Hematopoietic multipotent progenitor cell treated with erythropoietin and hydrocortisone succinate and interleukin-3 and kit ligand, for 4 days (in vitro differentiated cells): ENCODE data around the gene ACOT7.
A peak's percentile ranks its signal among the peaks of the same experiment; 100 is the strongest.

ENCODE experiments used
- DNase-seq: peaks from one replicate; pipeline ENCODE4 v3.0.0-alpha.2; 2015

The ACOT7 gene

DNA sequence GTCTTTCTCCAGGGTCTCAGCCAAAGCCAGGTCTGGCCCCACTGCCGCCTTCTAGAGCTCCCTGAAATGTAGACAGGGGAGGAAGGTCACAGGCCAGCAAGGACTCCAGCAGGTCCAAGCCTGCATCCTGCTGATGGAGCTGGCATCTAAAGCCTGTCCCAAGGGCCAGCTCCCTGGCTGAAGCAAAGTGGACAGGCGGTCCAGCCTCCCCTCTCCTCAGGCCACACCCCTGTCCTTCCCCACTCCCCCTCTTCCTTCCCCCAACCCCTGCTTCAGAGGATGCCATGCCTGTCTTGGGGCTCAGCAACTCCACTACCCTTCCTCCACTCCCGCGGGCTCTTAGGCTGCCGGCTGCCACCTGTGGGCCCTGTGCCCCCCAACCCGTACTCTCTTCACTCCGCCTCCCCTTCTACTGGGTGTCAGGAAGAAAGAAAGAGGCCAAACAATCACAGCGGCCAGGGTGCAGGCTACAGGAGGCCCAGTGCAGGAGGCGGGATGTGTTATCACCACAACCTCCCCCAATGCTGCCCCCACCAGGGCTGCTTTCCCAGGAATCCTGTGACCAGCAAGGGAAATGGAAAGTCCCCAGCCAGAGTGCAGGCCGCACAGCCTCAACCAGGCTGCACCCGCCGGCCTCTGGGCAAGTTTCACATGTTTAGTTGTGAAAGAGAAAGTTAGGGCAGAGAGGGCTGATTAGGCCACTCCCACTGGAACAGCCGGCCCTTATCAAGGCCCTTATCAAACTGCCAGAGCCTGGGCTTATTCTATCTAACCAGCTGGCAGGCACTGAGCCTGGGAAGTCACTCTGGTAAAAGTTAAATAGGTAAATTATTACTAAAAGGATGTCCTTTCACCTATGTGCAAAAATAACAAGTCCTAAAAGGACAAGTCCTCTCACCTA lies 34.1 kb downstream of the ACOT7 start:
- peak; percentile 94 for DNase-seq

DNA sequence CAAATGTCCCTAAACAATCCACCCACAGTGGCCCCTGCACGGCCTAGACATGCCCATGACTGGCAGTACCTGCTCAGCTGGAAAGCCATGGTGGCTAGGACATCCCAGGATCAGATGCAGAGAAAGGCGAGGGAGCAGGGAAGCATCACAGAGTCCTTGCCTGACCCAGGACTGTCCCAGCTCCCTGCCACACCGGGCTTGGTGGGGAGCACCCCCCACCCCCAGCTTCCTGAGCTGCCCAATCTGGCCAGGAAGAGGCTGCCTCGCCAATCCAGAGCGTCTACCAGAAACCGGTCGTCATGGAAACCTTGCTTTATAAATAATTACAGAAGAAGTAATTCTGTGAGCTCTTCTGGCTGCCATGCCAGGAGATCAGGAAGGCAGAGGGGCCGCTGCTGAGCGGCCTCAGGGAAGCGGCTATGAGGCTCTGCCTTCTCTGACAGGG lies 34.8 kb downstream of the ACOT7 start:
- peak; percentile 79 for DNase-seq

DNA sequence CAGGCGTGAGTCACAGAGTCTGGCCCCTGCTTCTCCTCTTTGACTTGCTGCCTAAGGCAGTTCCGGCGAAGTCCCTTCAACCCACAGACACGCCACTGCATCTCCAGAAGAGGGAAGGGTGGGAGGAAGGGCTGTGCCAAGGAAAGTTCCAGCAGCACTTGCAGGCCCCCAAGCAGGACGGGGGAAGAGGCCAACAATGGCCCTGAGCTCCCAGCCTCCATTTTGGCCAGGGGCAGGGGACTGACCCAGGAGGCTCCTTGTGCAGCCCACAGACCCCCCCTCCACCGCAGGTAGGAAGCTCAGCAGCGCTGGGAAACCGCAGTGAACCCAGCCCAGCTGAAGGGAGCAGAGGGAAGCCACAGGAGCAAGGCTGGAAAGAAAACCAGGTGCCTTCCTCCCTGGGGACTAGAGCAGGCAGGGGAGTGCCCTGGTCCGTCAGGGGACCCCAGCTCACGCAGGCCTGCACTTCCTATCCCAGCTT lies 35.4 kb downstream of the ACOT7 start:
- DNase-seq, result no peak

DNA sequence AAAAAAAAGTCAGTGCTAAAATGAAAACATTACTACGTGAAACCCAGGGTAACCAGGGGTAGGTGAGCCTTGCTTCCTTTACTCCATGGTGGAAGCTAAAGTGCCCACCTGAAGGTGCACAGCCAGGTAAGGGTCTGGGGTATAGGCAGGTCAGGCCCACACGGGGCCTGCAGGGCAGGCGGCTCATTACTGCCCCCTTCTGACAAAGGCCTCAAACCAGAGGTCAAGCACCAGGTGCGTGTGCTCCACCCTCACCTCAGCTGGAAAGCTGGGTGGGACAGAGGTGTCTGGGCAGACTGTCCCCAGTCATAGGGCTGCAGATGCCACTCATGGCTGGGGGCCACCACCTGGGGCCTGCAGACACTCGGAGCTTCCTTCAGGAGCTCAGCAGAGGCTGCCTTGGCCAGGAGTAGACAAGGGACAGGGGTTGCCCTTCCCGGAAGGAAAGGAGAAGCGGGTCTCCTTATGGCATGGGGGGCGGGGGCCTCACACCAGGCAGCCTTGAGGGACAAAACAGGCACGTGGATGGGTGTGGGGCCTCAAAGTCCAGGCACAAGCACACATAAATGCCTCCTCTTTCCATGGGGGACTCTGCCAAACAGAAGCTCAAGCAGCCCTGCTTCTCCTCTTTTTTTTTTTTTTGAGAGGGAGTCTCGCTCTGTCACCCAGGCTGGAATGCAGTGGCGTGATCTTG lies 36.2 kb downstream of the ACOT7 start:
- no peak for DNase-seq

DNA sequence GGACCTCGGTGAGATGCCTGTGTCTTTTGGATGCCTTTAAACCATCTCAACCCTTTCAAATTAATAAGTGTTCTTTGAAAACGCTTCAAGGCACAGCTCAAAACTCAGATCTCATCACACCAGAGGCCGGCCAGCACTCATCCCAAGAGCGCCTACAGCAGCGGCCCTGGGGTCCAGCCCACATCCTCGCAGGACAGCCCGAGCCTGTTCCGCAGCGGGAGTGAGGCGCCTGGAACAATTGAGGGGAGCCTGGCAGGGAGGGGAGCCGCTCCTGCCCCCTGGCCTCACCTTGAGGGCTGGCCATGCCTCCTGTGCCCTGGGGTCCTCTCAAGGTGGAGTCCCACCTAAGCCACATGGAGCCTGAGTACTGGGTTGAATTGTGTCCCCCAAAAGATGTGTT lies 37.9 kb downstream of the ACOT7 start:
- no peak for DNase-seq

DNA sequence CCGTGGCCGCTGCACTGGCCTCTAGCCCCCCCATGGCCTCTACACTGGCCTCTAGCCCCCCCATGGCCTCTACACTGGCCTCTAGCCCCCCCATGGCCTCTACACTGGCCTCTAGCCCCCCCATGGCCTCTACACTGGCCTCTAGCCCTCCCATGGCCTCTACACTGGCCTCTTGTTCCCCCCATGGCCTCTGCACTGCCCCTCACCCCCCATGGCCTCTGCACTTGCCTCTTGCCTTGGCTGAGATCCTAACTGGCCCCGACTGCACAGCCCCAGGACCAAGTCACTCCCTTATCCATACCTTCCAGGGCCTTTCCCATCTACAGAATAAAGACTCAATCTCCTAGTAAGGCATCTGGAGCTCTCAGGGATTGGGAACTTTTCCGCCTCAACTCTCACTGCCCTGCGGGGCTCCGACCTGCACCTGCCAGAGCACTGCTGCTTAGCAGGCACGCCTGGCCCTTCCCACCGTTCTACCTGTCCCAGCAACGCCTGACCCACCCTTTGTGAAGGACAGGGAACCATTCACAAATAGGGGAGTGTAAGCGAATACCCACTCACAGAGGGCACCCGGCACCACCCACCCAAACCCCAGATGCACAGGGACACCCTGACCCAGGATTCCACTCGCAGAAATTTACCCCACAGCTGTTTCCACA lies 38.8 kb downstream of the ACOT7 start:
- DNase-seq, result no peak

DNA sequence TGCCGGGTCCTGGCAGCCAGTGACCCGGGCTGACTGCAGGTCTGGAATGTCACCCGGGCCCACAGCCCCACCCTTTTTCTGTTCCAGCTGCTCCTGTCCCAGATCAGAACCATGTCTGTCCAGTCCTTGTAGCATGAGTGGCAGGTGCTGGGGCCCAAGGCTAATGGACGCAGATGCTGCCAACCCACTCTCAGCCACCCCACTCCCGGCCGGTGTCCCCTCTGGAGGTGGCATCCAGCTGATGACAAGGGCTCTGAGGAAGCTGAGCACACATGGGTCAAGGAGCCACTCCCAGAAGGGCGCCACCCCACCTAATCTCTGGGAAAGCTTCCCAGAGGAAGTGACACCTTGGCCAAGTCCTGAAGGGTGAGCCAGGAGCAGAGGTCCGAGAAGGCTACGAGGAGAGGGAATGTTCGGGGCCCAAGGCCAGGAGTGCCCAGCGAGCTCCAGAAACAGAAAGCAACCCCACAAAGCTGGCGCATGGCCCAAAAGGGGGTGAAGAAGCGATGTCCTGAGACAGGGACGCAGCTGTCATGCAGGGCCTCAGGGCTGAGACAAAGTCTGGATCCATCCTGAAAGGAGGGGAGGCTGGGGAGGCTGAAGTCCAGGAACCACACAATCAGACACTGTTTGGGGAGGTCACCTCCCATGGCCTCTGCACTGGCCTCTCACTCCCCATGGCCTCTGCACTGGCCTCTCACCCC lies 39.5 kb downstream of the ACOT7 start:
- no peak for DNase-seq

DNA sequence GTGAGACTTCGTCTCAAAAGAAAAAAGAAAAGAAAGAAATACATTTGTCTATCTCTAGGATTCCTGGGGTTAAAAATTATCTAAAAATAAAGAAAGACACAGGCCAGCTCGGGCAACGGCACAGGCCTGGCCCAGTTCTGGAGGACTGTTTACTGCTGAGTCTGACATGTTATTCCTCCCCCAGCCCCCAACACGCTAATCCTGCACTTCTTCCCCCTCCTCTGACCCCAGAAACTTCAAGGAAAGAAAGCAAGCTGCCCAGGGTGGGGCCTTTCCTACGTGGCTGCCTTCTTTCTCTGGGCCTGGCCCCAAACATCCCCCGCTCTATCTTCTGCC lies 40.0 kb downstream of the ACOT7 start:
- DNase-seq, result no peak

DNA sequence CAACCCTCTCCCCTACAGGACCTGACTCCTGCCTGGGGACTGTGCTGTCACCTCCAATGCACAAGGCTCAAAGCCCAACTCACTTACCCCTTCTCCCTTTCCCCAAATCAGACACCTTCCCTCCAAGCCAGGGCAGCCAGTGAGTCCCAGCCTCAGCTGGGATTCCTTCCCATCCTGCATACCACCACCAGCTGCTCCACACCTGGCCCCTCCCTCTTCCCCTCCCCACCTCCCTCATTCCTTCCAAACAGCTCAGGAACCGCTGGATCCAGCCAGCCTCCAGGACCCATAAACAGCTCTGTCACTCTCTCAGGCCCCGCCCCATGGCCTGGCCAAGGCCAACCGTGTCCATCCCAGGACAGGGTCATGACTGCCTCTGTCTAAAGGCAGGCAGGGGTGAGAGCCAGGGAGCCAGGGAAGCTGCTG lies 41.4 kb downstream of the ACOT7 start:
- no peak for DNase-seq

DNA sequence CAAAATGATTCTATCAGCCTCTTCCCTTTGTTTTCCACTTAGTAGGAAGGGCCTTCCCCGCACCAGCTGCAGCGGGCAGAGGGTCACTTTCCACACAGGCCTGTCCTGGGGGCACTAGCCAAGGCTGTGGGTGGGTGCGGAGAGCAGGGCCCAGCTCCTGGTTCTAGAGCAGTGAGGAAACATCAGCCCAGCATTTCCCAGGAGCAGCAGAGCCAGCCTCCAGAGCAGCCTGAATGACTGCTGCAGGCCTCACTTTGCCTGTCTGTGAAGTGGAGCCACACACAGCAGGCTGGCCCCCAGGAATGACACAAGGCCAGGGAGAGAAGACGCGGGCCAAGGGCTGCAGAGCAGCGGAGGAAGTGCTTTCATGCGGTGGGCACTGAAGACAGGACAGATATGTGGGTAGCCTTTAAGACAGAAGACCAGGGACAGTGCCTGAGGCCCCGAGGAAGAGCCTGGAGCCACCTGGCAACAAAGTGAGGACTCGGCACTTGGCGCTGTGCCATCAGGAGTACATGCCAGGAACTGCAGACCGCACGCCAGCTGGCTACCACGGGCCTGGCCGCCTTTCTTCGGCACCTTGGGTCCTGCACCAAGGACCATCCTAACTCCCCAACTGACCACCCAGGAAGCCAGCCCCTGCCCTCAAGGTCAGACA lies 42.0 kb downstream of the ACOT7 start:
- DNase-seq, result no peak

DNA sequence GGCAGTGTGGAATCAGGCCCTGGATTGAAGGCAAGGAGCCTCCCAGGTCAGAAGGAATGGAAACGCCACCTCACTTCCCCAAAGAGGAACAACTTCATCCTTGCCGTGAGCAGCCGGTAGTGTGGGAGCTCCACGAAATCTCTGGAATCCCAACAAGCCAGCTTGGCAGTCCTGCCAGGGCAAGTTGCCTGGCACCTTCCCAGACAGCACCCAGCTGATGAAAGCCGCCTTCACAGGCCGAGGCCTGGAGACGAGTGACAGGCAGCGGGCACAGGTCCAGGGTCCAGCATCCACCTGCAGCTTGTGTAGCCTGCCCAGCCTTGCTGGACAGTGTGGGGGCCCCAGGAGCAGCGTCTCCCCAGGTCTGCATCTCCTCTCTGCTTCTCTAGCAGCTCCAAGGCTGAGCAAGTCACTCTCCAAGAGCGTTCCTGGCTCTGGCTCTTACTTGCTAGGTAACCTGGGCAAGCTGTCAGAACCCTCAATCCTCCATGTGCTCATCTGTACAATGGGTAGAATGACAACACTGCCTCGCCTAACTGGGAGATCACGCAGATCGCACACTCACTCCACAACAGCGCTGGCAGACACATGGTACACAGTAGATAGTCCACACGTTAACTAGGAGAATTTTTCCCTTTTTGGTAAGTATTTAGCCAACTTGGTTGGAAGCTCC lies 43.0 kb downstream of the ACOT7 start:
- DNase-seq, result no peak

DNA sequence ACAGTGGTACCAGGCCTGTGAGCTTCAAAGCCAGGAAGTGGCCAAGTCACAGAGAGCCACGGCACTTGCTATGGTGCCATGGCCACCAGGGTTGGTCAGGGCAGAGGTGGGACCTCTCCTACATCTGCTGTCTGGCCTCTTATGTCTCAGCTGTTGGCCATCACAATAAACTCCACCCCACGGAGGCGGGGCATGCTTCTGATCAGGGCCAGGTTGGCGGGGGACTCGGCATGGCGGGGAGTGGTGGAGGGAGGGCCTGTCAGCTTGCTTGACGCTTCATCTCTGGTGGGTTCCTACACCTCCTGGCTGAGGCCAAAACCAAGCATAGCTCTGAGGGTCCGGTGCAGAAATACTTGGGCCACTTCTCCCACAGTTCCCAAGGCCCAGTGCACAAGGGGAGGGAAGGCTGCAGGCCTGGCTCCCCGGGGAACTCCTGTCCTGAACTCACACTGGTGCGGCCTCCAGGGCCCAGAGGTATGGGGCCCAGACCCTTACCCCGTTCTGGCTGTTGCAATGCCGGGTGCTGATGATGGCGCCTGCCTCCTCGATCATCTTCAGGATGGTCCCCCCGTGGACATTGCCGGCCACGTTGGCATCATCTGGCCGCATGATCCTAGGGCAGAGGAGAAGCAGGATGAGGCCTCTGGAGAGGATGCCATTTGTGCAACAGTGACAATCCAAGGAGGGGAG lies 44.2 kb downstream of the ACOT7 start:
- no peak for DNase-seq

DNA sequence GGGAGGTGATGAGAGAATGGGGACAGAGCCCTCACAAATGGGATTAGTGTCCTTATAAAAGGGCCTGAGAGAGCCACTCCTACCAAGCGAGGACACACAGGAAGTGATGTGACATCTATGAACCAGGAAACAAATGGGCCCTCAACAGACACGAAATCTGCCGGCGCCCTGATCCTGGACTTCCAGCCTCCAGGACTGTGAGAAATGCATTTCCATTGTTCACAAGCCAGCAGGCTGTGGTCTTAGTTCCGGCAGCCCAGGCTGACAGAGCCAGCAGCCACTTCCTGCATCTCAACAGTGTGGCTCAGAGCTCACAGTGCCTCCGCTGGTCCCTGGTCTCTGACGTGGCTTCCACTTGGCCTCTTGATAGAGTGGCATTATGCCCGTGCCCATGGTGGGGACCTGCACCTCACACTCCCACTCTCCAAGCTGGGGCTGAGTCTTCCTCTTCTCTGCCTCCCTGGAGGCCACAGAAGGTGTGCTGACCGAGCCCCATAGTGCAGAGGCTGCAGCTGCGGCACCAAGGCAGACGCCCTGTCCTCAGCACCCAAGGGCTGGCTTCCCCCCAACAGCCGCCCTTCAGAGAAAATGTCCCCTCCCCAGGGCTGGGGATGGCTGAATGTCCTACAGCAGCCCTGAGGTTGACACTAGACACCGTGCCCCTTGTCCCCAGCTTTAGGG lies 44.9 kb downstream of the ACOT7 start:
- DNase-seq, result peak; percentile 75

DNA sequence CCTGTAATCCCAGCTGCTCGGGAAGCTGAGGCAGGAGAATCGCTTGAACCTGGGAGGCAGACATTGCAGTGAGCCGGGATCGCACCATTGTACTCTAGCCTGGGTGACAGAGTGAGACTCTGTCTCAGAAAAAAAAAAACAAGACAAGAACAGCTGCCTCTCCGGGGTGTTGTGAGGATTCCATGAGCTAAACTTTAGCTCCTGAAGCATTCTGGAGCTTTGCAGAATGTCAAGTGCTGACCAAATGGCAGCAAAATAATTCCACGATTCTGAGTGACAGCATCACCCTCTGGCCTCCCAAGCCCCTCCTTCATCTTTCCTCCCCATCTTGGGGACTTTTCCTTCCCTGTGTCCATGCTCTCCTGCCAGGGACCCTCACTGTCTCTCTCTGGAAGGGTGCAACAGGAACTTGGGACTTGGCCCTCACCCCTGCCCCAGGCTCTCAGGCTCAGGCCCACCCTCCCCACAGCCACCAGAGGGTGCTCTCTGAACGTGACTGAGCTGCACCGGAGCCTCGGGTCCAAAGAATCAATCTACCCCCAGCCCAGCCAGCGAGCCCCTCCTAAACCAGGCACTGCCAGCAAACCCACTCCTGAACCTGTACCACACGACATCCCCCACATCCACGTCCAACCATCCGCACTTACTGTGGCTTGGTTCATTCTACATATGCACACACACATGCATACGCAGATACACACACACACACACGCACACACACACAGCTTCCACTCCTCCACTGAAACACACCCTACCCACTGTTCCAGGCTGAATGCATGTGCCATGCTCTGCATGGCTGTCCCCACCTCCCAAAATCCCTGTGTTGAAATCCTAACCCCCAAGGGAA lies 45.7 kb downstream of the ACOT7 start:
- DNase-seq, result peak; percentile 78

DNA sequence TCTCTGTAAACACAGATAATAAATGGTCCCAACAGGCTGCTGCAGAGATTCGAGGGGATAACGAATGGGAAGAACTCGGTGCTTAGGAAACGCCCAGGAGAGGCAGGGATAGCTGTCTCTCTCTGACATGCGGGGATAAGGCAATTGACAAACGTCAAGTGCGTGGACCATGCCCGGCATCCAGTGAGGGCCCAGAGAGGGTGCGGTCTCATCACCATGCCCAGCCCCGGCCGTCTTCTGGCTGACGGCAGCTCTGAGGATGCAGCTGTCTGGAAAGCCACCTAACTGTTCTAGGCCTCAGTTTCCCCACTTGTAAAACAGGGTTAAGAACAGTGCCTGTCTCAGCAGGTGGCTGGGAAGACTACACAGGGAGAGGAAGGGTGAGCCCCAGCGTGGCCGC lies 48.1 kb downstream of the ACOT7 start:
- no peak for DNase-seq

DNA sequence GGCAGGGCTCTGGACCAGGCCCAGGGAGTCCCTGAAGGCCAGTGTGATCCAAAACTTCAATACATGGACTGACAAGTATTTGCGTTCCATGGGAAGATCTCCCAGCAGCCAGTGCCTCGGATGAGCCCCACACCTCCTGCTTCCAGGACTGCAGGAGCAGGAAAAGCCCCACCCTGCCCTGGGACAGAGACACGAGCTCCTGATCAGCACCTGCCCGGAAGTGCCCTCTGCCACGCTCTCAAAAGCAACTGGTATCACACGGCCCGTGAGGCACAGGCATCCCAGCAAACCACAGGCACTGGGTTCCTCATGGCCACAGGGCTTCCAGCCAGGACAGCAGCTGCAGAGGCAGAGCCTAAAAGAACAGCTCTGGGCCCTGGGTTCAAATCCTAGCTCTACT lies 48.6 kb downstream of the ACOT7 start:
- no peak for DNase-seq

DNA sequence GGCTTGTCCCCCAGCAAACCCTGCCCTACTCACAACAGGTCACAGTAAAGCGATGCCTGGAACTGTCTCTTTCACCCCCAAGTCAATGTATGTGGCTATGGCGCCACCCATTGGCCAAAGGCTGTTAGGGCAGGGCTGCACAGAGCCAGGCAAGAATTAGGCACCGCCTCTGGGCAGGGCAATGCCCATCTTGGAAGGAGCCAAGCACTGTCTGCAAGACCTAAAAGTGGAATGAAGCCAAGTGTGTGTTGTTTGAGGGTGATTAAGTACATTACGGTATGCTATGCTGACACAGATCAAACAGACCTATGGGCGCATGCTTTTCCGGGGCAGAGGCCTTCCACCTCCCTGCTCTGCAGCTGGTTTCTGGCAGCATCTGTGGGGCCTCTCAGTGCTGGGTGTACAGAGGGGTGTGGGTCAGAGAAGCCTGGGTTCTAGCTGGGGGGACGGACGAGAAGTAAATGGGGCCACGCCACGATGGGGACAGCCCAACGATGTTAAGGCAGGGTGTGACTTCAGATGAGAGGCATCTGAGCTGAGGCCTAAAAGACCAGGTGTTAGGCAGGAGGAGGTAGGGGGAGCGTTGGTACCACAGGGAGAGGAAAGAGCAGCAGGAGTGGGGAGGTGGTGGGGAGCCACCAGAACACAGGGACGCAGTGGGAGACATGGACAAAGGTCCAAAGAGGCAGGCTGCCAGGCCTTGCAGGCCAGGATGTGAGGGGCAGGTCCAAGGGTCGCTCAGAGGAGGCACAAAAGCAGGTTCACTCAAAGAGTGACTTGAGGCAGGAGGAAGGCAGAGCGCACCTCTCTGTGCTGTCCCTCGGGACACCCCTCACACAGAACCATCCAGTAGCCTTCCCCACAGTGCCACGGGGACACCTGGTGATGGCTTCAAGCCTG lies 49.8 kb downstream of the ACOT7 start:
- peak; percentile 92 for DNase-seq

DNA sequence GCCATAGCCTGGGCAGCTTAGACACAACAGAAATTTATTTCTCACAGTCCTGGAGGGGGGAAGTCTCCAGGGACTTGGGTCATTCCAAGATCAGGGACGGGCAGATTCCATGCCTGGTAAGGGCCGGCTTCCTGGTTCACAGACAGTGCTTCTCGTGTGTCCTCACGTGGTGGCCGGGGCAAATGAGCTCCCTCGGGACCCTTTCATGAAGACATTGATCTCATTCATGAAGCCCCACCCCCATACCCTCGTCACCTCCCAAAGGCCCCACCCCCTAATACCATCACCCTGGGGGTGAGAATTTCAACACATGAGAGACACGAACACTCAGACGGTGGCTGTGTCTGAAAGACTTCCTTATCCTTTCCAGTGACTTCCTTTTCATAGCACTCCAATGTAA lies 51.5 kb downstream of the ACOT7 start:
- DNase-seq, result peak; percentile 20

DNA sequence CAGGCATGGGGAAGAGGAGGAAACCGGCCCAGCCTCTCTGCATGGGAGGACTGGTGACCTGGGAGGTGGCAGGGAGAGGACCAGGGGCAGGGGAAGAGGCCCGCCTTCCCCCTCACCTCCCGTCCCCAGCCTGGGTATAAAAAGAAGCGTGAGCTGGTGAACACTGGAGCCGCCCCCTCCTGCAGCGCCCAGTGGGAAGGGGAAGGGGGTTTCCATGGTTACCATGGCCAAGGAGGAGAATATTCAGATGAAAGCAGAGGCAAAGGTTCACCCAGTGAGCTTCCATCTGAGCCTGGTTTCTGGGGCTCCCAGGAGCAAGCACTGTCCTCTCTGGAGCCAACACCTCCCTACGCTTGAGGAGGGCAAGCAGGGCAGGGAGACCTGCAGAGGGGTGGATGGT lies 54.9 kb downstream of the ACOT7 start:
- no peak for DNase-seq
